GM19328 (cell line): Measurements from ENCODE around the gene CBLL1.

Experiments
- ATAC-seq: cut with Tn5 transposase; IDR thresholded peaks from one replicate; pipeline ENCODE4 v1.9.1; 2021; ENCODE audit warnings: mild to moderate bottlenecking, moderate library complexity; ENCODE audit not compliant: unreplicated experiment

Gene CBLL1

GRCh38 chr7:107809179-107809578, 65.2 kb downstream of the CBLL1 start:
- no peak for ATAC-seq

GRCh38 chr7:107810626-107811025, 66.7 kb downstream of the CBLL1 start:
- no peak for ATAC-seq
